NCI-H526 treated with DMSO at 0.1 percent for 48 hours (cell line): Measurements from ENCODE around the gene COQ10B.
"Not testable (repeated sequence)": the region's sequence is repeated elsewhere in the genome, so short reads cannot be mapped to it uniquely, and the experiment has no call there.

ENCODE experiments used
- DNase-seq: peaks from one replicate; lab custom pipeline; 2025; lab: John Stamatoyannopoulos, UW

COQ10B gene

GRCh38 chr2:197453123-197453913, at the start of gene COQ10B:
Gene COQ10B, plus strand, starts transcription at chr2:197453552. Its CDS starts 9 bp downstream, at chr2:197453561.
- peak; percentile 98 for DNase-seq

- no peak for DNase-seq
These were observed 47.8 kb upstream of the COQ10B start for GRCh38 chr2:197405582-197405981.

GRCh38 chr2:197414039-197414438, 39.3 kb upstream of the COQ10B start:
- no peak for DNase-seq

DNA sequence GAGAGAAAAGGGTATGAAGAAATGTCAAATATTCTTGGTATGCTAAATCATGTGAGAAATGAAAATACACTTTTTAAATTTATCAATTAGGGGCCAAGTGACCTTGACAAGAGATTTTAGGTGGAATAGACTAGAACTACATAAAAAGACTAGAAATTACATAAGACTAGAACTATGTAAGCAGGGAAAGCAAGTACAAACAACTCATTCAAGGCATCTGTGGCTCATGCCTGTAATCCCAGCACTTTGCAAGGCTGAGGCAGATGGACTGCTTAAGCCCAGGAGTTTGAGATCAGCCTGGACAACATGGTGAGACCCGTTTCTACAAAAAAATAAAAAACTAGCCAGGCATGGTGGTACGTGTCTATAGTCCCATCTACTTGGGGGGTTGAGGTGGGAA, 38.8 kb upstream of the COQ10B start:
- no peak for DNase-seq

DNA sequence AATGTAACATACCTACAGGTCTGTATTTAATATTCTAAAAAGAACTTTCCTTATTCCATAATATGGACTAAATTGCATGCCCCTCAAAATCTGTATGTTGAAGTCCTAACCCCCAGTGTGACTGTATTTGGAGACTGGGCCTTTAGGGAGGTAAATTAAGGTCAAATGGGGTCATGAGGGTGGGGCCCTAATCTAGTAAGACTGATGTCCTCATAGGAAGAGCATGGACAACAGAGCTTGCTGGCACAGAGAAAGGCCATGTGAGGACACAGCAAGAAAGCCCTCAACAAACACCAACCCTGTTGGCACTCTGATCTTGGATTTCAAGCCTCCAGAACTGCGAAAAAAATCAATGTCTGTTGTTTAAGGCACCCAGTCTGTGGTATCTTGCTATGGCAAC, 37.1 kb upstream of the COQ10B start:
- DNase-seq, result no peak

- DNase-seq, result no peak
These were observed 33.9 kb upstream of the COQ10B start for GRCh38 chr2:197419438-197419837.

GRCh38 chr2:197423307-197423706, 30.0 kb upstream of the COQ10B start:
- DNase-seq, result no peak

DNA sequence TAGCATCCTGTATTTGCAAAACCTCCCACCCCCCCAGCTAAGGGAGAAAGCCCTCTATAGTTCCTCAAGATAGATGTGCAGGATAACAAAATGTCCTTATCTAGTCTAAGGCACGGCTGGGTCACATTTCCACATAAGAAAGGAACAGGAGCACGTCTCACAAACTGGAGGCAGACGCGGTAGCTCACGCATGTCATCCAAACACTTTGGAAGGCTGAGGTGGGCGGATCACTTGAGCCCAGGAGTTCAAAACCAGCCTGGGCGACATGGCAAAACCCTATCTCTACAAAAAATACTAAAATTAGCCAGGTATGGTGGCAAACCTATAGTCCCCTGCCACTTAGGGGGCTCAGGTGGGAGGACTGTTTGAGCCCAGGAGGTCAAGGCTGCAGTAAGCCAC, 27.8 kb upstream of the COQ10B start:
- DNase-seq, result no peak

DNA sequence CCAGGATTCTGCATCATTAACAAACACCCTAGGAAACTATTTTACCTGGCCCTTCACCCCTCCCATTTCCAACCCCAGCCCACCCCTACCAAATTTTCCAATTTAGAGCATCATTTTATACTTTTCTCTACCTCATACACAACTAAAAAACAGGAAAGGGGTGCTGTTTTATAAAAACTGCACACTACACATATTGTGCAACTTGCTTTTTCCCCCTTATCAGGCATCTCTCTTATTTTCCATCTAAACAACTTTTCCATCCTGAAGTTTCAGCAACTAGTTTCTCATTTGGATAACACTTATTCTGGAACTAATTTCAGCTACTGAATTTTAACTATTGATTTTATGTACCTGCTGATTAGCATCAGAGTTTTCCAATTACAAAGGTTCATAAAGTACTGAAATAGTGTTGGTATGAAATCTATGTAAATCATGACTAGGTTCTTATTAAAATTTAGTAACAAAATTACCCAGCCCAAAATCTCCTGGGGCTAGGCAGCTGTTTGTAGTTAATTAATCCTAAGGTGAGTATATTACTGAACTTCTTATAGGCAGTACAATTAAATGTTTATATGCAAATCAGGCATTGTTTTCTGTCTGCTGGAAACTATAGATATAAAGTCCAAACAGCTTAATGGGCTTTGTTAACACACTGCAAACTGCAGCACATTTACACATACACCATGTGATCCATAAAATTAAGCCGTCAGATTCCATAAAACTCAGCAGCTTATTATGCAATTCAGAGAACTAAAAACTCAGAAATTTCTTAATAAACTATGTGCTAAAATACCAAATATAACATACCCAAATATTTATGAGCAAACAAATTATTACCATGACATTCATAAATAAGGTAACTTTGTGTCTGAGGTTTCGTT, 26.4 kb upstream of the COQ10B start:
- DNase-seq, result no peak

- no peak for DNase-seq
These were observed 25.4 kb upstream of the COQ10B start for GRCh38 chr2:197427986-197428385.

- no peak for DNase-seq
These were observed 21.5 kb upstream of the COQ10B start for GRCh38 chr2:197431858-197432257.

- not testable (repeated sequence) for DNase-seq
These were observed 20.8 kb upstream of the COQ10B start for GRCh38 chr2:197432527-197432926.

- no peak for DNase-seq
These were observed 19.4 kb upstream of the COQ10B start for GRCh38 chr2:197433780-197434438.

DNA sequence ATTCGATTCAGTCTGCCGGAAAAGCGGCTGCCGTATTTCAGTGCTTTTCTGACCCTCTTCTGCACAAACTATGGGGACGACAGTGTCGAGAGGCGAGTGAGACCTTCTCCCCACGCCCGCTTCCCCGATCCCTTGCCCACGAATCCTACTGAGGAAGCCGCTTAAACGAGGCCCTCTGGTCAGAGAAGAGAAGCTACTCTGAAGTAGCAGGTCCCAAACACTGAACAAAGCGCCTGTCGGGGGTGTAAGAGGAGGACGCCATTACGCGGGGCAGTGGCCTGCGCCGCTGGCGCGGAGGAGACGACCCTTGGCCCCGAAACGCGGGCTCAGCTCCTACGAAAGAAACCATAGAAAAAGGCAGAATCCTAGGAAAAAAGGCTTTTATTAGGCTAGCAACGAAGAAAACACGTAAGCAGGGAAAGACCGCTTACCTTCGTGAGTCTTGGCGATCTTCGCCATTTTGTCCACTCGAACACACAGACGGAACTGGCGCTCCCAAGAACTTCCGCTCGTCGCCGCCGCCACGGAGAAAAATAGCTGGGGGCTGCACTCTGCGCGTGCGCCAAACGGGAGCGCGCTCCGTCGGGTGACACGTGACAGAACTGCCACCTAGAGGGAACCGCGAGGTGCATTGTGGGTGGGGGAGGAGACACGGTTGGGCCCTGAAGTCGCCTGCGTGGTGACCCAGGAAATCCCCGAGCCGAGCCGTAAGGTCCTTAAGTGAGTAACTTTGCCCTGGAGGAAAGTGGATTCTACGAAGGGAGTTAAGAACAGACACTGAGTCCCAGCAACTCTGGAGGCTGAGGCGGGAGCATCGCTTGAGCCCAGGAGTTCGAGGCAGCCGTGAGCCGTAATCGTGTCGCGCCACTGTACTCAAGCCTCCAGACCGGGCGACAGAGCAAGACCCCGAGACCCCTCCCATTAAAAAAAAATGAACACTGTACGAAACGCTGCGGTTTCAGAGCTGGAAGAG, 18.5 kb upstream of the COQ10B start, which contains the start of gene SF3B1:
Gene SF3B1, minus strand, starts transcription at position 488 of the 973 bp plus-strand sequence. Its CDS starts 29 bp downstream, at position 459.
- peak; percentile 94 for DNase-seq

DNA sequence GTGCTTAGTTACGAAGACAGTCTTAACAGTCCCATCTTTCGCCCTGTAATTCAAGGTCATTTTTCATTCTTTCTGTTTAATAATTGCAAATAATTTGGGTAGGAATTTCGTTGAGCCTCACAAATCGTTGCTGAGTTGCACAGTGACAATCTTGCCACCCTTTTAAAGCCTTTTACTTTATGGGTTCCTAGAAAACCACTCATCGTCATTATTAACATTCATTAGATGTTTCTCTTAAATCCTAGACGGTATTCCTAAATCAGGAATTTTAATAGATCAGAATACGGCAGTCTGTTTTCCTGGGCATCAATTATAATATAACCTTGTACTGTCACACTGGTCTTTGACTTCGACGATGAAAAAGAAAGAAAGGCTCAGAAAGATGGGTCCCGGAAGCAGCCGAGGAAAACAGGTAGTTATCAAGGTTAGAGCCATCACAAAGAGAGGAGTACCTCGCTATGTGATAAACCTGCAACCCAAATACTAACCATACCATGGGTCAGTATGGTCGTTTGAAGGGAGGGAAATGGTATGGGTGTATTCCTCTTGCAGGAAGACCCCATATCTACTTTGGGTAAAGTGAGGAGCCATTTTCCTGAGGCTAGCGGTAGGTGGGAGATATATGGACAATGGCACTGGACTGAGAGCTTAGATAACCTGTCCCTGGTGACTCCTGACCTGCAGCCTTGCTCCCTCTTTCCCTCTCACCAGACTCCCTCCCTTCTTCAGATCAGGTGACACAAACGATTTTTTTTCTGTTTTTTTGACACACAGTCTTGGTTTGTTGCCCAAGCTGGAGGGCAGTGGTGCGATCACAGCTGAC, 17.5 kb upstream of the COQ10B start:
- no peak for DNase-seq

- DNase-seq, result no peak
These were observed 16.0 kb upstream of the COQ10B start for GRCh38 chr2:197437380-197437779.

GRCh38 chr2:197442857-197443256, 10.5 kb upstream of the COQ10B start:
- no peak for DNase-seq

DNA sequence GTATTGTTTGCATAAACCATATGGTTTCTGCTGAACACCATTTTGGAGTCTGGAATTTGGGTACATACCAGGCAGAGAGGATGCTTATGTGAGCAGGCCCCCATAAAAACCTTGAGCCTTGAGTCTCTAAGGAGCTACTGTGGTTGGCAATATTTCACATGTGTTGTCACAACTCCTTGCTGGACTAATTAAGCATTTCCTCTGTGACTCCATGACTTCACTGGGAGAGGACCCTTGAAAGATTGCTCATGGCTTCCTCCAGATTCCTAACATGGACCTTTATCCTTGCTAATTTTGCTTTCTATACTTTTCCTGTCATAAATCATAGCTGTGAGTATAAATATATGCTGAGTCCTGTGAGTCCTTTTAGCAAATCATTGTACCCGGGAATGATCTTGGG, 7.6 kb upstream of the COQ10B start:
- DNase-seq, result no peak

DNA sequence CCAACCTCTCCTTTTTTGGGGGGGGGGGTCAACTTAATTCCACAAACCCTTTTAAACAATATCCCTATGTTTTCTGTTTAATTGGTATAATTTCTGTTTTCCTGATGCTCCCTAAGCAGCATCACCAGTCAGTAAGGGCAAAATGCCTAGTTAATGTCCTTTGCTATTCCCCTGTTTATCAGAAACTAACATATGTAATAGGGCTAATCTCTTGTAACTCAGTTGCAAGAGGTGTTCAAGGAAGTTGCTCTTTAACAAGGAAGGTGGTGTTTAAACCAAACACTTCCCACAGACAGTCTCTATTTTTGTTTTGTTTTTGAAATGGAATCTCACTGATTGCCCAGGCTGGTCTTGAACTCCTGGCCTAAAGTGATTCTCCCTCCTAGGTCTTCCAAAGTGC, 6.5 kb upstream of the COQ10B start:
- no peak for DNase-seq

GRCh38 chr2:197450465-197450864, 2.9 kb upstream of the COQ10B start:
- no peak for DNase-seq
